CD4-positive, alpha-beta T cell treated with Interleukin-6 at 100 ng/mL for 8 hours (primary cell): ENCODE data around the gene PDE8B.
A peak's percentile ranks its signal among the peaks of the same experiment; 100 is the strongest.
"Not testable (repeated sequence)": the region's sequence is repeated elsewhere in the genome, so short reads cannot be mapped to it uniquely, and the experiment has no call there.

ENCODE experiments used
- DNase-seq: peaks from one replicate; pipeline ENCODE4 v3.0.0-alpha.2; 2020; ENCODE audit warnings: mixed read lengths, low spot score

The PDE8B gene

DNA sequence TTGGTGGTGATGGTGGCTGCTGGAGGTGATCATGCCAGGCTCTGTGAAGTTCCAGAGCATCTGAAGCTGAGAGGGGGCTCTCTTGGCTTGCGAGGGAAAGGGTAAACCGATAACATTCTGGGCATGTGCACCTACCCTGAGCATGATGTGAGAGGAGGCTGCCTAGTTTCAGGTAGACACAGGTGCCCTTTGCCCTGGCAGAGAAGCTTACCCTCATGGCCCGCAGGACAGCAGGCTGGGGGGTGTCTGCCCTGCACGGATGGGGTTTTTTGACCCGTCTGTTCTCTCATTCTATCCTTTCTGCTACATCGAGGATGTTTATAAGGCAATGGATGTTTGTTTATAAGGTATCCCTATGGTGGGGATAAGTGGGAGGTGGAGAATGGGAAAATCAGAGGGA, 148.8 kb downstream of the PDE8B start:
- no peak for DNase-seq

DNA sequence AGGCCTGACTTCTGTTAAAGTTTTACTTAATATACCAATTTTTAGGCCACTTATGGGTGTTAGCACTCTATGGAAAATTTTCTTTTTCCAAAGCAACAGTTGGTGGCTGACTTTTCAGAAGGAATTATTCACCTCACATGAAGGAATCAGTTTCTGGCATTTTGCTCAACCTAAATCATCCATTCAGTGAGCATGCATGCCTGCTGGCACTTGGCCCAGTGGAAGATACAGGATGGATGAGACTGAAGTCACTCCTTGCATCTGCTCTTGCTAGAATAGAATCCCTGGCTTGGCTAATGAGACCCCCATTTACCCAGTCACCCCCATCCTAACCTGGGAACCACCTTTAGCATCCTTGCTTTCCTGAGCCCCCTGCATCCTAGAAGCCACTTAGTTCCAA, 149.9 kb downstream of the PDE8B start:
- DNase-seq: no peak

DNA sequence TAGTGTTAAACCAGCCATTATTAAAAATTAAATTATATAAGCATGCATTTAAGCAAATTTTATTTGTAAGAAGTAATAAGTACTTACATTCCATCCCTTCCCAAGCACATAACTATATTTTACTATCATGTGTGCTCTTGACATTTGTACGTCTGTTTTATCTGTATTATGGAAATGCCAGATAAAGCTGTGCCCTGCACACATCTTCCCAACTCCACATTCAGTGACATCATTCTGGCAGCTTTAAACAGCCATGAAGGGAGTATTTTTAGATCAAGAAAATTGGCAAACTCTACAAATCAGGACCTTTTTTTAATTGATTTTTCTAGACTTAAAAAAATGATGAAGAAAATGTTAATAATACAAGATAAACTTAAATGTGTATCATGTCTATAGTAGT, 150.5 kb downstream of the PDE8B start:
- DNase-seq: no peak

DNA sequence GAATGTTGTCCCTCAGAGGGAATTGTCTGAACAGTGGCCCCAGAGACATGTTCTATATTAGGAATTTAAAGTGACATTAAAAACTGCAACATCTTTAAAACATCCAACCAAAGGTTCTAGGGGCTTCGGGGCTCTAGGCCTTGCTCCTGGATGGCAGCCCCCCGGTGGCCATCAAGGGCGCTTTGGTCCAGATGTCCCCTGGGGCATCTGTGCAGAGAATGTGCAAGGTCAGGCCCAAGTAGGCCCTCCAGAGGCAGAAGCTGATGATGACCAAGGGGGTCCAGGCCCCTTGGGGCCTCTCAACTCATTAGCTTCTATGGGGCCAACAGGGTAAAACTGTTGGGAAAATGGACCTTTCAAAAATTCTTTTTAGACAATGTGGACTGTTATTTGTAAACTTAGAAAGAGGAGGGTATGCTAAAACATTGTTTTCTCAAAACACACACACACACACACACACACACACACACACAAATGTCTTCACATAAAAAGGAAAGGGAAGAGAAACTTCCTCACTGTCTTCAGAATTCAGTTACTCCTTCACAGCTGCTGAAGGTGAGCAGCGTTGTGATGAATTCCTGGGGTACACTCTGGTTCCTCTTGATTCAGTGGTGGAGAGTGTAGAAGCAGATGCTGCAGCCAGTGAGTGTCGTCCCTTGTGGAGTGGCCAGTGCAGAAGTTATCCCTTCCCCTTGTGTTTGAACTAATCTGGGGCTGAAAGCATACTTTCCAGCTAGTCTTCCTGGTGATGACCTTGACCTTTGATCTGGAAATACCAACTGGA, 156.4 kb downstream of the PDE8B start:
- DNase-seq: no peak

DNA sequence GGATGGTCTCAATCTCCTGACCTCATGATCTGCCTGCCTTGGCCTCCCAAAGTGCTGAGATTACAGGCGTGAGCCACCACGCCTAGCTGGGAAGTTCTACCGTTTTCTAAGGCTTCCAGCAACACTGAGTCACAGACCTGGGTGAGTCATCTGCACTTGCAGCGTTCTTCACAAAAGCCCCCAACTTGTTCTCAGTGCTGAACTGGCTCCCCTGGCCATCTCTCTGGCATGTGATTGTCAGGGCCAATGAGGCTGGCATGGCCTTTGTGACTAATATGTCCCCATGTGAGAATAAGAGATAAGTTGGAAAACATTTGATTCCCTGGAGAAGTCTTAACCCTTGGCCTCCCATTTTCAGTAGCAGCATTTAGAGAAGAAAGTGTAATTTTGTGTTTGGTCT, 157.3 kb downstream of the PDE8B start:
- no peak for DNase-seq

DNA sequence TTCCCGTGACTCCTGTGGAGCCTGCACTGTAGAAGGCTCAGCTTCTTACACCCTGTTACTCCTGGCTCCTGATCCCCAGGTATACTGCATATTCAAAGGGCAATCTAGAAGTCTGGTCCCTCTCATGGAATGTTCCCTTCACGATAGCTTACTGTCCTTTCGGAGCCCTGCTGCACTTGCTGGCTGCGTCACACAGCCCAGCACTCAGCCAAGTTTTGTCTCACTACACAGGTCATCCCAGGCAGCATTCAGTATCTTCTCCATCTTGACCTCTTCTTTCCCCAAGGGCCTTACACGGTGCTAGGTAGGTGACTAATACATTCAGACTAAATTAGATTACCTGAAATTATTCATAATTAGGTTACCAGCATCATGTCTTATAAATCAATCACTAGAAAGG, 157.9 kb downstream of the PDE8B start:
- no peak for DNase-seq

DNA sequence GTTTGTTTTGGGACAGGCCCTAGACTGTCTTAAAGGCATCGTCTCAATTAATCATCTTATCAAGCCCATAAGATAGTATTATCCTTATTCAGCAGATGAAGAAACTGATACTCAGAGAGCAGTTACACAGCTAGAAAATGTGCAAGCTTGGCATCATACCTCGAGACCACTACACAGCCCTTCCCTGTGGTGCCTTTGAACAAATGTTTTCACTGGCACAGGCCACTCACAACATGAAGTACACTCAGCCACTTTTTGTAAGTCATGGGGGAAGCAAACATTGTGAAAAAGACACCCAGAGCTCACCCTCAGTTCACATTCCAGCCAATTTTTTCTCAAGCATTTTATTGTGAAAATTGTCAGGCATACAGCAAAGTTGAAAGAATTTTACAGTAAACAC, 159.1 kb downstream of the PDE8B start:
- no peak for DNase-seq

DNA sequence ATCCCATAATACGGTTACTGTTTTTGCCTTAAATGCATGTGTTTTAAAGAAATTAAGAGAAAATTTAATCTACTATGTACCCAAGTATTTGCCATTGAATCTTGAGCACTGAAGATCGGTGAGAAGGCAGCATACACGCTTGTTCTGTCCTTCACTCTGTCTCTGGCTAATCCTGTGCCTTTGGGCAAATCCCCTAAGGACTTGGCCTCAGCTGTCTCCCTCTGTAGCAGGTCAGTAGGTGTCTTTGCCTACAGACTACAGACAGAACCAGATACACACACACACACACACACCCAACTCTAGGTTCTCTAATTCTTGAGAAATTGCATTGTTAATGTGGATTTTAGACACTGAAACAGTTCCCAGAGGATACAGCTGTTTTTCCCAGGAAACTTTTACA, 164.2 kb downstream of the PDE8B start:
- DNase-seq: no peak

DNA sequence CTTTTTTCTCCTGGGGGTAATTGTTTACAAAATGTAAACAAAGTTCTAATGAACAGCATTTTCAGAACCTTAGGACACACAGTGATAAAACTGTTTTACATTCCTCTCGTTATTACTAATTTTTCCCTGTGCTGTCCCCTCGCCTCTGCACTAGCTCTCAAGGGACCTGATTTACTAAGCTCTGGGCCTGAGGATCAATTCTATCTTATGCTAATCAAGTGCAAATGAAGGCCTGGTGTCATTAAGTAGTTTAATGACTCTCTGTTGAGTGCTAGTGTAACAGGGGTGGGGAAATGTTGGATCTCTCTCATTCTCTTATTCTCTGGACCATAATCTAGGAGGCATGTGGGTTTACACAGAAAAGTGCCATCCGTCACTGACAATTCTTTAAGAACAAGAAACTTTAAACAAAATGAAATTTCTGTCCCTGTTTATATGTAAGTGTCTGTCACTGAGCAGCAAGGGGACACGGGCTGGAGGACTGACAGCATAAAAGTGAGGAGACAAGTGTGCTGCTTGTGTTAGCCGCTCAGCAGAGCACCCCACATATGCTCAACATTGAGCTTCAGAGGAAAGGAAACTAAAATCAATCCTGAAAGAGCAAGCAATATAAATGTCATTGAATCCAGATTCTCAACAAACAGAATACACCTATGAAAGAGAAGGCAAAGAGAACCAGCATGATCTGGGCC, 166.3 kb downstream of the PDE8B start:
- no peak for DNase-seq

DNA sequence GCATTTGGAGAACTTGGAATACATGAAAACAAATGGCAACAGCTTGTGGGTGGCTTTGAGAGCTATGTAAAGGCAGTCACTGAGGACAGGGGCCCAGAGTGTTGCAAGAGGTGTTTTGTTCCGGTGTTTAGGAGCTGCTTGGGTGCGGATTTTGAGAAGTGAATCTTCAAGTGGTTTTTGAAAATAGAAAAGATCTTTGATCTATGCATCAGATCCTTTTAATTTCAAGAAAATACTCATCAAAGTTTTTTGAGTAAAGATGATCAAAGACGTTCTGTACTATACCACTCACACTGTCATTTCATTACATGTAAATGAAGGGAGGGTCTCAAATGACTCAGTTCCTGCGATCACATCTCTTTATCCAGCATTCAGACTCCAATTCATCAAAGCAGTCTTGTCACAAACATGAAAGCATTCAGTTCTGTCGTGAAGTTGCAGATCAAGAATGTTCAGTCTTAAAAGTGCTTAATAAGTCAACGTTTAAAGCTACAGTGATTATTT, 169.1 kb downstream of the PDE8B start:
- peak; percentile 42 for DNase-seq

DNA sequence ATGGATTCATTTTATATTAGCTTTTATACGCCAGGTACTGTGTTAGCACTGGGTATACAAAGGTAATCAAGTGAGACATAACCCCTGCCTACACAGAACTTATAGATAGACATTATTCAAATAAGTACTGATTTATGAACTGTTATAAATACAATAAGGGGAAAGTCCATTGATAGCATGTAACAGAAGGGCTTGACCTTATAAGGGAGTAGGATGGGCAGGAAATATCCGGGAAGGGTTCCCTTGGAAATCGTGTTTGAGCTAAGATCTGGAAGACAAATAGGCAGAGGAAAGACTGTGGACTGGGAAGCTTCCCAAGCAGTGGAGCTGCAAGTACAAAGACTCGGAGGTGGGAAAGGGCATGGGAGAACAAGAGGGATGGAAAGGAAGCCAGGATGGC, 170.2 kb downstream of the PDE8B start:
- no peak for DNase-seq

DNA sequence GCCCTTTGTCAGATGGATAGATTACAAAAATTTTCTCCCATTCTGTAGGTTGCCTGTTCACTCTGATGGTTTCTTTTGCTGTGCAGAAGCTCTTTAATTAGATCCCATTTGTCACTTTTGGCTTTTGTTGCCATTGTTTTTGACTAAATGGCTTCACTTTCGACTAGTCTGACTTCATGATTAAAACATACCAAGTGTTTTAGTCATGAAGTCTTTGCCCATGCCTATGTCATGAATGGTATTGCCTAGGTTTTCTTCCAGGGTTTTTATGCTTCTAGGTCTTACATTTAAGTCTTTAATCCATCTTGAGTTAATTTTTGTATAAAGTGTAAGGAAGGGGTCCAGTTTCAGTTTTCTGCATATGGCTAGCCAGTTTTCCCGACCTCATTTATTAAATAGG, 172.9 kb downstream of the PDE8B start:
- not testable (repeated sequence) for DNase-seq

DNA sequence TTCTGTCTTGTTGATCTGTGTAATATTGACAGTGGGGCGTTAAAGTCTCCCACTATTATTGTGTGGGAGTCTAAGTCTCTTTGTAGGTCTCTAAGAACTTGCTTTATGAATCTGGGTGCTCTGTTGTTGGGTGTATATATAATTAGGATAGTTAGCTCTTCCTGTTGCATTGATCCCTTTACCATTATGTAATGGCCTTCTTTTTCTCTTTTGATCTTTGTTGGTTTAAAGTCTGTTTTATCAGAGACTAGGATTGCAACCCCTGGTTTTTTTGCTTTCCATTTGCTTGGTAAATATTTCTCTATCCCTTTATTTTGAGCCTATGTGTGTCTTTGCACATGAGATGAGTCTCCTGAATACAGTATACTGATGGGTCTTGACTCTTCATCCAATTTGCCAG, 175.9 kb downstream of the PDE8B start:
- not testable (repeated sequence) for DNase-seq

DNA sequence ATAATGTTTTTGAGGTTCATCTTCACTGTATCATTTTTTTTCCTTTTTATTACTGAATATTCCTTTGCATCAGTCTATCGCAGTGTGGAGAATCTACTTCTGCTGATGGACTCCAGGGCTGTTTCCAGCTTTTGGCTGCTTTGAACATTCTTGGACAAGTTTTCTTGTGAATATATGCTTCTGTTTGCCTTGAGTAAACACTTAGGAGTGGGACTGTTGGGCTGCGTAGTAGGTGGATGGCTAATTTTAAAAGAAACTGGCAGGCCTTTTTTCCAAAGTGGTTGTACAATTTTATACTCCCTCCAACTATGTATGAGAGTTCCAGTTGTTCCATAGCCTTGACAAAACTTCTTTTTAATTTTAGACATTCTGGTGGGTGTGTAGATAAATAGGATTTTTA, 179.3 kb downstream of the PDE8B start:
- no peak for DNase-seq

DNA sequence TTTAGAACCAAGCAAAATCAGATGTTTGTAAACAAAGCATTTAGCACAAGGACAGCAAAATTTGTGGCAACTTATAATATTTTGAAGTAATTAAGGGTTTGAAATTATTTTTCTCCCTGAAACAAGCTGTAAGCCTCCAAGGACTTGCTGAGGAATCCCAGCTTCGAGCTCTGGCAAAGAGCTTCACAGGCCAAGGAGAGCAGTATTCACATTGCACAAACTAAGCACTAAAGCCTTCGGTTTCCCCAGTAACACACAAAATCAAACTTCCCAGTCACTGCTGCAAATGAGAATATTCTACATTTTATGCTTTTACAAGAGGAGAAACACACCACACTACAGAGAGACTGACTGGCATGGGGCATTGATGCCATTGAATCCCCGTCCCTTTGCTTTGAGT, 179.7 kb downstream of the PDE8B start:
- DNase-seq: no peak

DNA sequence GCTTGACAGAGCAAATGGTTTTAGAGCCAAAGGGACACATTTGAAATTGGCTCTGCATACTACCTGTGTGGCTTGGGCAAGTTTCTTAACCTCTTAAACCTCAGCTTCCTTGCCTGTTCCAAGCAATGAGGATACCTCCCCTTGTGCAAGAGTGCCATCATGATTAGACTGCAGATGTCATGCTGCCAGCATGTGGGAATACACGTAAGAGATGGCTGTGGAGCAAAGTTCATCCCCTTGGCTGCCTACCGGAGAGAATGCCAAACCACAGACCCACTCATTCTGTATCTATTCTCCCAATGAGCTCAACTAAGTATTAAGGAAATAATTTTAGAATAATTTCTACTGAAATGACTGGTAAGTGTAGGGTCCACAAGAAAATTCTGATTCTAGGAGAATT, 180.3 kb downstream of the PDE8B start:
- no peak for DNase-seq

DNA sequence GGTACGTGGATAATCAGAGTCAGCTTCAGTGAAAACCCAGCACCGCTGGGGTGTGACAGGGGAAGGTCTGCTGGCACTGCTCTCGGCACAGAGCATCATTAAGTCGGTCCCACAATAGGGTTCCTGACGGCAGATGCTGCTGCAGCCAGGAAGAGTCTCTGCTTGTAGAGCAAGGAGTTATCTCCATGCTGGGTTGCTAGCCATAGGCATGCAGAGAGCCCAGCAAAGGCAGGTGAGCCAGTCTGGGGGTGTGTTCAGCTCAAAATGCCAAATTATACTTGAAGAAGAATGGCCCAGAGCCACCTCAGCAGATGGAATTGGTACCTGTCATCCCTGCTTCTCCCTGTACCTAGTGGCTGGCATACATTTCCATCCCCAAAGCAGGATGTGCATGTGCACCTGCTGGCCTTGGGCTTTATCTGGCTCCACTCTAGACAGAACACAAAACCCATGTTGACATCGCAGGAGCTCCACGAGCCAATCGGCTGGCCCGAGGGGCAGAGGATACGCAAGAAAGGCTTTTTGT, 180.8 kb downstream of the PDE8B start:
- DNase-seq: no peak

DNA sequence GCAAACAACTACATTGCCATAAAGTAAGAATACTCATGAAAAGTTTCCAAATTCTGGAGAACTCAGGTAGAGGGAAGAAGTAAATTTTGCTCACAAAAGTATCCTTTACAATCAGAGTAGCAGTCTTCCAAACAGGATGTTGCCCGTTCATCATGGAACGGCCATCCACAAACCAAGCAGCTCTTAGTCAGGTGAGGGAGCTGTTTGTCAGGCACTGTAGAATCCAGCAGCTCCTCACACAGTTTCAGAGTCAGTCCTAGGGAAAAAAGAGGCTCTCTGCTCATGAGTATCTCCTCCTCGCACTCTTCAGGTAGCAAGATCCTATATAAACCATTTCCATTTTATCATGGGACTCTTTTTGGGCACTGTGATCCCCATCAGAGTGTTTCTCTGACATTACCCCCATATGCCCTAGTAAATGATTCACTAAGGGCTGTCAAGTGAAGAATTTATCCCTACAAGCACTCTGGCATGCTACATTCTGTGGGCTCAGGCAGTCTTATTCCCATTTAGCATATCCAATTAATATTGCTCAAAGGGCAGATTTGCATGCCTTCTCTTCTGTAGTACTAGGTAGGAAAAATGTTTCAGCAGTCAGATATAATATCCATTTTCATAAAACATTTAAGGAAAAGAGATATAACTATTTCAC, 183.7 kb downstream of the PDE8B start:
- DNase-seq: no peak

DNA sequence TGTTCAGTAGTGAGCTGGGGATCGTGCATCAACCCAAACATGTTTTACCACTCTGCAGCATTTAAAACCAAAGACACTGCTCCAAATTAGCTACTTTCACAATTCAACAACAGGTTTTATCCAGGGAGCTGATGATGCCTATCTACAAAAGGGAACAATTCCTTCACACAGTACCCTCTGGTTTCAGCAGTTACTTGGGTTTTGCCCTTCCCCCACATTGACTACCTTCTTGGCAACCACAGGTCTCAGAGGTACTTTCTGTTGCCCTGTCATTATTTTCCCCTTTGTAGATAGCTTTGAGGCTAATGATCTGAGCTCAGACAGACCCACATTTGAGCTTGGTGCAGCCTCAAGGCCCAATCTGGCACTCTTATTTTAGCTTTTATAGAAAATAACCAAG, 185.5 kb downstream of the PDE8B start:
- DNase-seq: no peak

DNA sequence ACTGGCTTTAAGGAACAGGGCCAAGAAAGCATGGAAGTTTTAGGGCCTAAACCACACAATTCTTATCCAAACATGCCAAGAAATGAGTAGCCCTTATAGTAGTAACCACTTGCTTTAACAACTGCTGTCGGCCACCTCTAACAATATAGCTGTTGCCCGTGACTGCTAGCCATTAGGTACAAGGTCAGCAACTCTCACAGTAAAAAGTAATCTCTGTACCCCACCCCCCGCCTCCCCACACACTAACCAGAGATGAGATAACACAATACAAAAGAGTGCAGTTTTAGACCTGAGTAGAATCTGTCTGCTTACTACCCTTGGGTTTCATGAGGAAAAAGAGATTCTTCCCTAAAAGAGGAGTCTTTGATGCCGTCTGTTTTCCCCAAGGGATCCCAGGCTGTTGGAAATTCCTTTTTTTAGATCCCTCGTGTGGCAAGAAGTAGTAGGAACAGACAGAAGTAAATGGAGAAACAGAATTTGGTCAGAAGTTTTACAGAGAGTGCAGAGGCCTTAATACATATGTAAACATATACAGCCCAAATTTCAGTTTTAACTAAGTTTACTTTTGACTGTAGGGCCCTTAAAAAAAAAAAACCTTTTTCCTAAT, 187.3 kb downstream of the PDE8B start:
- DNase-seq: no peak

DNA sequence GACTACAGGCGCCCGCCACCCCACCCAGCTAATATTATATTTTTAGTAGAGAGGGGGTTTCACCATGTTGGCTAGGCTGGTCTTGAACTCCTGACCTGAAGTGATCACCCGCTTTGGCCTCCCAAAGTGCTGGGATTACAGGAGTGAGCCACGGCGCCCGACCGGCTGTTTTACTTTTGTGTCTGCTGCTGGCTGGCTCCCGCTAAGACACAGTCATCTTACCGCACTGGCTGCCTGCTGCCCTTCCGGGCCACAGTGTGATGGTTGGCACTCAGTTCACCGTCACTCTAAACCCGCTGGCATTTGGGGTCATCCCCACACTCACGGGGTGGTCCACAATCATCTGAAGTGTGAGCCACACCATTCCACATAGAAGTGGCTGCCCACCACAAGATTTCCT, 188.0 kb downstream of the PDE8B start:
- no peak for DNase-seq

DNA sequence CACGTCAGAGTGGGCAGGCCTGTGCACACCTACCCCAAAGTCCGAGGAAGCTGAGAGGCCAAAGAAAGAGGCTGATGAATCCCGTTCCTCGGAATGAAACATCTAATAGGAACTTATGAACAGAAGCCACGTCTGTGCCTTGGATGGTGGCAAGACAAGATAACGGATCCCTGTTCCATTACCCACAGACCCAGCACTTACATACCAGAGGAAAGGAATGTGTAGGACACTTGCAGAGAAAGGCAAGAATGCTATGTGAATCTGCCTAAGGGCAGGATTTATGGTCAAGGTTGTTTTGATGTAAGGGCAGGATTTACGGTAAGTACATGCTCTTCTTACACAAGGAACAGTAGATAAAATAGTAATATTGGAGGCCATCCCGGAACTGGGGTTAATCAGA, 188.4 kb downstream of the PDE8B start:
- DNase-seq: no peak
